Measurements from ENCODE around the gene CFAP54.
"Not testable (repeated sequence)": the region's sequence is repeated elsewhere in the genome, so short reads cannot be mapped to it uniquely, and the experiment has no call there.

CFAP54 gene

GRCh38 chr12:96482086-96482485 lies 7.3 kb upstream of the CFAP54 start:
- no peak for DNase-seq

GRCh38 chr12:96483116-96483515 lies 6.3 kb upstream of the CFAP54 start:
- DNase-seq = no peak

- peak; percentile 34 to 68 for DNase-seq
These were observed 2.4 kb upstream of the CFAP54 start for GRCh38 chr12:96486751-96487613.

GRCh38 chr12:96487634-96488033 lies 1.7 kb upstream of the CFAP54 start:
- DNase-seq = no peak

GRCh38 chr12:96493106-96493505 lies 3.7 kb downstream of the CFAP54 start:
- no peak for DNase-seq

GRCh38 chr12:96494154-96494553 lies 4.8 kb downstream of the CFAP54 start:
- DNase-seq = not testable (repeated sequence)

- DNase-seq = no peak
These were observed 5.8 kb downstream of the CFAP54 start for GRCh38 chr12:96495155-96495554.

GRCh38 chr12:96495841-96496545 lies 6.6 kb downstream of the CFAP54 start:
- DNase-seq = no peak

GRCh38 chr12:96496944-96497343 lies 7.6 kb downstream of the CFAP54 start:
- no peak for DNase-seq

- DNase-seq = no peak
These were observed 8.5 kb downstream of the CFAP54 start for GRCh38 chr12:96497855-96498254.

GRCh38 chr12:96500693-96501092 lies 11.3 kb downstream of the CFAP54 start:
- DNase-seq = peak in 1 of 2 experiments; percentile 81

GRCh38 chr12:96501133-96501761 lies 11.9 kb downstream of the CFAP54 start:
- DNase-seq = peak; percentile 75 to 94

GRCh38 chr12:96501908-96502307 lies 12.5 kb downstream of the CFAP54 start:
- no peak for DNase-seq

- no peak for DNase-seq
These were observed 13.1 kb downstream of the CFAP54 start for GRCh38 chr12:96502477-96502876.

- no peak for DNase-seq
These were observed 13.7 kb downstream of the CFAP54 start for GRCh38 chr12:96502949-96503532.

GRCh38 chr12:96503976-96504375 lies 14.6 kb downstream of the CFAP54 start:
- DNase-seq = no peak

GRCh38 chr12:96506776-96507175 lies 17.4 kb downstream of the CFAP54 start:
- no peak for DNase-seq

- no peak for DNase-seq
These were observed 21.0 kb downstream of the CFAP54 start for GRCh38 chr12:96510306-96510764.

GRCh38 chr12:96513166-96513565 lies 23.8 kb downstream of the CFAP54 start:
- no peak for DNase-seq

GRCh38 chr12:96513681-96514080 lies 24.3 kb downstream of the CFAP54 start:
- no peak for DNase-seq

GRCh38 chr12:96514328-96514727 lies 25.0 kb downstream of the CFAP54 start:
- DNase-seq = no peak

- DNase-seq = peak in 1 of 2 experiments; percentile 74
These were observed 27.4 kb downstream of the CFAP54 start for GRCh38 chr12:96516472-96517430.

Measured in SW 1271 (cell line).